Fibroblast of villous mesenchyme (primary cell): ENCODE results near the gene COL27A1. TPM values are rescaled to one million over a fixed set of nuclear protein-coding genes. Genes with fewer than 3 reads are reported as not detected.
A peak's percentile ranks its signal among the peaks of the same experiment; 100 is the strongest.

Experiments
- DNase-seq: peaks from one replicate; pipeline ENCODE4 v3.0.0-alpha.2; 2010; ENCODE audit warnings: low read depth
- H3K4me3 ChIP-seq: 2 replicates; pipeline ENCODE4 v1.5.1; 2011; ENCODE audit warnings: low read depth, mild to moderate bottlenecking, low read length
- CTCF ChIP-seq: IDR thresholded peaks from 2 replicates; pipeline ENCODE4 v1.5.1; 2012; ENCODE audit warnings: low read depth, mild to moderate bottlenecking, low read length; ENCODE audit not compliant: insufficient read depth
- total RNA-seq: library from RNA; depleted of rRNA; stranded (reverse); fragments of >200 nt; gene quantifications from 2 replicates; pipeline ENCODE4 v1.2.3, GENCODE V29; 2012

COL27A1 gene
- total RNA-seq, 1 donor, result 23.3 TPM

- no peak for DNase-seq
- TF ChIP-seq CTCF, result no peak
These were observed 153.1 kb downstream of the COL27A1 start for GRCh38 chr9:114308361-114308950.

GRCh38 chr9:114309096-114309495 is 153.8 kb downstream of the COL27A1 start:
- no peak overlapping the region for H3K4me3 ChIP-seq
- no peak for DNase-seq
- TF ChIP-seq CTCF, result no peak

More at GRCh38 chr9:114308361-114308950, 153.1 kb downstream of the COL27A1 start:
- H3K4me3 ChIP-seq, result no peak overlapping the region

DNA sequence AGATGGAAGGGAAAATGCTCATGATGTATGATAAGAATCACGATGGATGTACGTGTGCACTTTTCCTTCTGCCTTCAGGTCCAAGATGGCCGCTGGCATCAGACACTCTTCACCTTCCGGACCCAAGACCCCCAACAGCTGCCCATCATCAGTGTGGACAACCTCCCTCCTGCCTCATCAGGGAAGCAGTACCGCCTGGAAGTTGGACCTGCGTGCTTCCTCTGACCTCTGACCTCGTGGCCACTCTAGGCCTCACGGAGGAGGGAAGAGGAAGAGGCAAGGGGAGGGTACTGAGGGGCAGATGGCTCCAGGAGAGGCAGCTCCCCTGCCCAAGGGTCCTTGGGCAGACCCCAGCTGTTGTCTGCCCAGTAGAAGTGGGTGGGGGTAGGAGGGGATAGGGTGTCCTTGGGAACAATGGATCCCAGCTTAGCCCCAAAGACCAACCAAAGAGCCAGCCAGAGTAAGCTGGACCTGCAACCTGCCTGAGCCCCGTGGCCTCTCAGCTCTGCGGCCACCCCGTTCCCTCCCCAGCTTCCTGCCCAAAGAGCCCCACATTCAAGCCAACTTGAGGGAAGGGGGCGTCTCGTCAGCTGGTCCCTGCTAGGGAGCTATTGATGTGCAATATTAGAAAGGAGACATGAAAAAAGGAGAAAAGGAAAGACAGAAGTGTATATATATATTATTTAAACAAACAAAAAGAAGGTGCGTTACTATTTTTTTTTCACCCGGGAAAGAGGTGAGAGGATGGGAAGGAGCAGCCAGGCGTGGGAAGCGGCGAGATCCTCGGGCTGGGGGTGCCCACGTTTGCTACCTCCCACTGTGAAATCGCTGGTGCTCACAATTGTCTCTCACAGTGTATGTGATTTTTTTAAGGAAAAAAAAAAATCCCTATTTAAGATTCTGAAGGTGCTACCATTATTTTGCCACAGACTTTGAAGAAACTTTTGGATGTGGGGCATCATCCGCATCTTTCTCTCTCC is 155.4 kb downstream of the COL27A1 start:
- H3K4me3 ChIP-seq, result no peak overlapping the region
- no peak for DNase-seq
- no peak for TF ChIP-seq CTCF

- TF ChIP-seq CTCF, result no peak
- DNase-seq, result no peak
- H3K4me3 ChIP-seq, result no peak overlapping the region
These were observed 156.5 kb downstream of the COL27A1 start for GRCh38 chr9:114311571-114312512.

GRCh38 chr9:114312513-114312875 is 157.2 kb downstream of the COL27A1 start:
- DNase-seq, result no peak
- TF ChIP-seq CTCF, result no peak
- no peak overlapping the region for H3K4me3 ChIP-seq

- H3K4me3 ChIP-seq, result no peak overlapping the region
- TF ChIP-seq CTCF, result no peak
- DNase-seq, result peak; percentile 47
These were observed 157.8 kb downstream of the COL27A1 start for GRCh38 chr9:114313186-114313585.
